K562 (cell line): ENCODE results near the gene SELENOO. TPM values are rescaled to one million over a fixed set of nuclear protein-coding genes. Genes with fewer than 3 reads are reported as not detected.

ENCODE experiments used
- ATAC-seq: fragments of 200-7000 bp; cut with Tn5 transposase; 3 replicates; pipeline ENCODE4 v1.9.1; 2020; ENCODE audit warnings: moderate library complexity
- BruUV-seq: library from RNA; stranded (reverse); fragments of 400-500 nt; replicated peaks from 2 replicates; lab custom pipeline; 2021; lab: Mats Ljungman, UMichigan
- CTCF ChIA-PET: fragments of 300-600 bp; formaldehyde crosslinking; extraction: SDS; loops from one replicate; lab custom pipeline; 2021; ENCODE audit warnings: low intra/inter-chr PET ratio; lab: Yijun Ruan, JAX
- POLR2A ChIA-PET: fragments of 300-600, 350-650 bp; sonication (Branson Sonifier 250); formaldehyde crosslinking; extraction: SDS; loops from one replicate; lab custom pipeline; 2021; ENCODE audit warnings: antibody characterized with exemption, inconsistent platforms; lab: Yijun Ruan, JAX
- DNase-seq, 4 experiments: peaks; one replicate each; pipeline versions ENCODE4 v3.0.0 to v3.0.0-alpha.2; 2011 to 2018; ENCODE audit warnings: low spot score in 3 of 4, mixed read lengths in 3 of 4; ENCODE audit errors: extremely low read depth in 1 of 4
- FAIRE-seq: peaks from 2 replicates; lab custom pipeline; 2011; peaks lifted over from hg19 to GRCh38; lab: Jason Lieb, UNC
- H2AFZ ChIP-seq: 2 replicates; pipeline ENCODE4 v1.6.0; 2011; ENCODE audit warnings: low read depth, low read length, control low read depth, inconsistent platforms
- H3K27ac ChIP-seq: fragments of 200-600 bp; 3 replicates; pipeline ENCODE4 v1.8.0; 2011; ENCODE audit warnings: low read depth, mild to moderate bottlenecking, control low read depth, inconsistent platforms, low read length, moderate library complexity, mixed read lengths; ENCODE audit errors: extremely low read depth
- H3K27me3 ChIP-seq, 2 experiments: fragments of 300-600 bp in 1 of 2; 2 replicates in 1 of 2; 3 replicates in 1 of 2; pipeline versions ENCODE4 v1.6.0 to v1.8.0; 2011; ENCODE audit warnings: inconsistent platforms in 2 of 2, low read length in 2 of 2, mild to moderate bottlenecking in 1 of 2, mixed read lengths in 1 of 2, moderate library complexity in 1 of 2; ENCODE audit not compliant: control insufficient read depth in 2 of 2, insufficient read depth in 2 of 2
- H3K36me3 ChIP-seq: fragments of 300-600 bp; 3 replicates; pipeline ENCODE4 v1.8.0; 2011; ENCODE audit warnings: mild to moderate bottlenecking, low read length, inconsistent platforms; ENCODE audit not compliant: control insufficient read depth, insufficient read depth
- H3K4me1 ChIP-seq, 2 experiments: fragments of 200-600 bp in 1 of 2; replicated peaks in 1 of 2; 2 replicates in 1 of 2; 3 replicates in 1 of 2; pipeline versions ENCODE4 v1.5.1 to v1.8.0; 2011; ENCODE audit warnings: inconsistent platforms in 2 of 2, low read length in 2 of 2, mild to moderate bottlenecking in 1 of 2, mixed read lengths in 1 of 2, moderate library complexity in 1 of 2; ENCODE audit not compliant: control insufficient read depth in 2 of 2, insufficient read depth in 2 of 2
- H3K4me2 ChIP-seq: 2 replicates; pipeline ENCODE4 v1.6.1; 2011; ENCODE audit warnings: low read length, control low read depth, inconsistent platforms, mixed read lengths; ENCODE audit not compliant: insufficient read depth
- H3K4me3 ChIP-seq: fragments of 200-600 bp; sonication (generic), shearing (Covaris generic); 2 replicates; pipeline ENCODE4 v1.5.1; 2016; ENCODE audit warnings: control low read depth, inconsistent platforms
- H3K79me2 ChIP-seq: fragments of 200-600 bp; 3 replicates; pipeline ENCODE4 v1.8.0; 2011; ENCODE audit warnings: low read length, inconsistent platforms; ENCODE audit not compliant: control insufficient read depth, insufficient read depth
- H3K9ac ChIP-seq, 2 experiments: 2 replicates each; pipeline versions ENCODE4 v1.6.0 to v1.6.1; 2011; ENCODE audit warnings: low read depth in 2 of 2, low read length in 2 of 2, control low read depth in 1 of 2, inconsistent platforms in 1 of 2, mild to moderate bottlenecking in 1 of 2, mixed read lengths in 1 of 2; ENCODE audit not compliant: insufficient read depth in 1 of 2
- H3K9me1 ChIP-seq: one replicate; pipeline ENCODE4 v1.6.0; 2011; ENCODE audit warnings: inconsistent platforms, mild to moderate bottlenecking, low read length, moderate library complexity; ENCODE audit not compliant: control insufficient read depth, insufficient read depth
- H3K9me3 ChIP-seq: replicated peaks from 2 replicates; pipeline ENCODE4 v1.5.1; 2011; ENCODE audit warnings: low read depth, low read length, inconsistent platforms; ENCODE audit not compliant: control insufficient read depth, insufficient read depth
- H4K20me1 ChIP-seq: replicated peaks from 2 replicates; pipeline ENCODE4 v1.6.1; 2011; ENCODE audit warnings: low read length, inconsistent platforms, mixed read lengths; ENCODE audit not compliant: control insufficient read depth, insufficient read depth
- C11orf30 ChIP-seq: fragments of 450-650 bp; IDR thresholded peaks from 2 replicates; pipeline ENCODE4 v1.6.1; 2016; ENCODE audit warnings: low read depth, mild to moderate bottlenecking
- DIDO1 ChIP-seq: fragments of 450-650 bp; IDR thresholded peaks from 2 replicates; pipeline ENCODE4 v1.6.1; 2016; ENCODE audit warnings: low read depth, missing biosample characterization, missing genetic modification characterization
- E2F3 ChIP-seq: fragments of 250-450 bp; sonication (Bioruptor Pico); IDR thresholded peaks from 2 replicates; pipeline ENCODE4 v1.4.0; 2020; ENCODE audit warnings: mild to moderate bottlenecking
- ETV5 ChIP-seq: sonication (generic); formaldehyde crosslinking; IDR thresholded peaks from 2 replicates; pipeline ENCODE4 v1.4.0; 2020; ENCODE audit warnings: low read depth, mild to moderate bottlenecking, missing genetic modification reagents
- FOXP1 ChIP-seq: sonication (generic); formaldehyde crosslinking; IDR thresholded peaks from 2 replicates; pipeline ENCODE4 v1.8.0; 2022; ENCODE audit warnings: mild to moderate bottlenecking, missing genetic modification reagents
- HLTF ChIP-seq: fragments of 450-650 bp; IDR thresholded peaks from 2 replicates; pipeline ENCODE4 v1.6.1; 2016
- HNRNPL ChIP-seq: fragments of 200-400 bp; formaldehyde crosslinking; IDR thresholded peaks from 2 replicates; pipeline ENCODE4 v1.6.1; 2017; ENCODE audit warnings: low read depth, mild to moderate bottlenecking, low read length
- KAT8 ChIP-seq: fragments of 450-650 bp; IDR thresholded peaks from 2 replicates; pipeline ENCODE4 v1.6.1; 2016; ENCODE audit warnings: low read depth, mild to moderate bottlenecking
- MYC ChIP-seq, 2 experiments: fragments of 250-450 bp in 1 of 2; sonication (Bioruptor Pico) in 1 of 2; IDR thresholded peaks; 2 replicates each; pipeline versions ENCODE4 v1.5.1 to v1.6.1; 2012 to 2021; ENCODE audit warnings: low read depth in 2 of 2, borderline replicate concordance in 1 of 2, improper control_type of control experiment in 1 of 2, low read length in 1 of 2, mild to moderate bottlenecking in 1 of 2, moderate library complexity in 1 of 2
- NBN ChIP-seq: fragments of 450-650 bp; IDR thresholded peaks from 2 replicates; pipeline ENCODE4 v1.6.1; 2016; ENCODE audit warnings: low read depth, mild to moderate bottlenecking
- NFATC3 ChIP-seq: fragments of 450-650 bp; IDR thresholded peaks from 2 replicates; pipeline ENCODE4 v1.6.1; 2017; ENCODE audit warnings: mild to moderate bottlenecking
- NR2C2 ChIP-seq, 2 experiments: fragments of 200-800 bp in 1 of 2; sonication (Bioruptor generic) in 1 of 2; sonication (generic) in 1 of 2; formaldehyde crosslinking in 1 of 2; IDR thresholded peaks; 2 replicates each; pipeline versions ENCODE4 v1.6.1 to v1.8.0; 2016 to 2022; ENCODE audit warnings: mild to moderate bottlenecking in 1 of 2, missing compliant biosample characterization in 1 of 2, missing genetic modification characterization in 1 of 2, missing genetic modification reagents in 1 of 2
- NRF1 ChIP-seq, 2 experiments: fragments of 450-650 bp; IDR thresholded peaks in 1 of 2; conservative IDR thresholded peaks in 1 of 2; 2 replicates each; pipeline ENCODE4 v1.6.1; 2014; ENCODE audit warnings: mild to moderate bottlenecking in 2 of 2
- PPARD ChIP-seq: fragments of 250-450 bp; sonication (Bioruptor Pico); IDR thresholded peaks from 2 replicates; pipeline ENCODE4 v1.8.0; 2022; ENCODE audit warnings: inconsistent platforms, mild to moderate bottlenecking, moderate library complexity
- RBFOX2 ChIP-seq: fragments of 200-400 bp; formaldehyde crosslinking; IDR thresholded peaks from 2 replicates; pipeline ENCODE4 v1.6.1; 2017; ENCODE audit warnings: low read depth, mild to moderate bottlenecking, low read length, moderate library complexity
- RBM34 ChIP-seq: fragments of 200-400 bp; formaldehyde crosslinking; IDR thresholded peaks from 2 replicates; pipeline ENCODE4 v1.6.1; 2018; ENCODE audit warnings: low read length, borderline replicate concordance; ENCODE audit not compliant: insufficient read depth
- TRIM24 ChIP-seq, 2 experiments: fragments of 450-650 bp; IDR thresholded peaks; 2 replicates each; pipeline ENCODE4 v1.6.1; 2016
- ZFX ChIP-seq: sonication (generic); formaldehyde crosslinking; IDR thresholded peaks from 2 replicates; pipeline ENCODE4 v1.8.0; 2022; ENCODE audit warnings: mild to moderate bottlenecking, missing genetic modification reagents, moderate library complexity
- WGBS: fragments of 100-300 bp; shearing (Covaris generic); methylation state at CpG from one replicate; pipeline ENCODE4 v1.1.6; 2016; ENCODE audit warnings: low coverage, mixed read lengths; ENCODE audit not compliant: insufficient coverage; ENCODE audit errors: missing lambda C conversion rate; 5-methylcytosine and 5-hydroxymethylcytosine counted together
- in situ Hi-C: fragments of 300-500 bp; cut with MboI; formaldehyde crosslinking; loops from 4 replicates; pipeline ENCODE4 v1.15.0; 2018; ENCODE audit warnings: inconsistent platforms, mixed read lengths
- intact Hi-C: fragments of 100-400 bp; cut with micrococcal nuclease; formaldehyde crosslinking; loops from 2 replicates; pipeline ENCODE4 v1.14.2; 2022
- polyA plus RNA-seq, 8 experiments: library from polyadenylated mRNA; depleted of rRNA in 4 of 8; stranded (reverse) in 5 of 8; unstranded in 3 of 8; fragments of >200 nt; fragmentation: Nextera tagmentation in 2 of 8; fragmentation: Illumina TruSeq in 1 of 8; extraction: Ambion mirVana in 2 of 8; extraction: Trizol in 1 of 8; gene quantifications; 2 replicates each; pipeline versions ENCODE4 v1.2.1 to v1.2.3, GENCODE V29; 2011 to 2014; ENCODE audit warnings: inconsistent platforms in 1 of 8, missing spikeins in 1 of 8
- total RNA-seq, 7 experiments: library from RNA; depleted of rRNA in 6 of 7; stranded (reverse); fragments of >200 nt in 6 of 7; fragmentation: Illumina TruSeq in 2 of 7; extraction: Trizol in 2 of 7; gene quantifications; 2 replicates each; pipeline versions ENCODE4 v1.2.1 to v1.2.3, GENCODE V29; 2011 to 2021; ENCODE audit warnings: low replicate concordance in 1 of 7
- TF ChIP-seq, protein P1 (sequence below): fragments of 250-450 bp; sonication (Bioruptor Pico); IDR thresholded peaks from 2 replicates; pipeline ENCODE4 v1.5.0; 2020; ENCODE audit warnings: mild to moderate bottlenecking

The SELENOO gene
- total and polyA plus RNA-seq, 9 of the 15 experiments (the other 6 are each of a cell fraction or from before 2014, with no cell fraction given): 0.37 to 24.9 (median 8.3) TPM

- H3K27me3 ChIP-seq: no peaks in the 10 kb centered on the region
- no peak for TF ChIP-seq C11orf30
- TF ChIP-seq ETV5 (CRISPR knock-in tag): no peak
- TF ChIP-seq NFATC3: no peak
- TF ChIP-seq E2F3 (CRISPR knock-in tag): no peak
- TF ChIP-seq KAT8: no peak
- no peak for TF ChIP-seq PPARD (CRISPR knock-in tag)
- TF ChIP-seq TRIM24 (IDR thresholded peaks at IDR 0.05): no peak
- TF ChIP-seq NBN: no peak
- TF ChIP-seq NR2C2 (CRISPR knock-in tag; IDR thresholded peaks at IDR 0.05): no peak
- no peak for TF ChIP-seq NR2C2 (tag; IDR thresholded peaks at IDR 0.05)
- TF ChIP-seq DIDO1: no peak
- TF ChIP-seq, protein P1, sequence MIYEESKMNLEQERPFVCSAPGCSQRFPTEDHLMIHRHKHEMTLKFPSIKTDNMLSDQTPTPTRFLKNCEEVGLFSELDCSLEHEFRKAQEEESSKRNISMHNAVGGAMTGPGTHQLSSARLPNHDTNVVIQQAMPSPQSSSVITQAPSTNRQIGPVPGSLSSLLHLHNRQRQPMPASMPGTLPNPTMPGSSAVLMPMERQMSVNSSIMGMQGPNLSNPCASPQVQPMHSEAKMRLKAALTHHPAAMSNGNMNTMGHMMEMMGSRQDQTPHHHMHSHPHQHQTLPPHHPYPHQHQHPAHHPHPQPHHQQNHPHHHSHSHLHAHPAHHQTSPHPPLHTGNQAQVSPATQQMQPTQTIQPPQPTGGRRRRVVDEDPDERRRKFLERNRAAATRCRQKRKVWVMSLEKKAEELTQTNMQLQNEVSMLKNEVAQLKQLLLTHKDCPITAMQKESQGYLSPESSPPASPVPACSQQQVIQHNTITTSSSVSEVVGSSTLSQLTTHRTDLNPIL (CRISPR knock-in tag): no peak
- no peak for TF ChIP-seq ZFX (CRISPR knock-in tag)
- TF ChIP-seq FOXP1: no peak
- TF ChIP-seq HLTF: no peak
- TF ChIP-seq NRF1 (conservative IDR thresholded peaks at IDR 0.05 in 1 of 2, IDR thresholded peaks at IDR 0.05 in 1 of 2): no peak
- no peak for TF ChIP-seq HNRNPL
- no peak for TF ChIP-seq MYC (IDR thresholded peaks at IDR 0.05; ENCODE audit: low read depth, low read length)
- no peak for TF ChIP-seq MYC (CRISPR knock-in tag; IDR thresholded peaks at IDR 0.05; ENCODE audit: borderline replicate concordance, low read depth)
- TF ChIP-seq RBFOX2: no peak
- no peak for TF ChIP-seq RBM34
- in situ Hi-C loops: no loop called here
- H3K4me1 ChIP-seq: peaks cover 0 to 33% of the 10 kb centered on the region in 2 experiments; a peak in 3 of 5 replicates
- ATAC-seq: no peak
- peaks cover 86% of the 10 kb centered on the region; the same call in 2 of the 3 replicates for H3K36me3 ChIP-seq
- H3K9me3 ChIP-seq: 0 out of 2 replicates have a peak, but pooled peaks cover 1% of the 10 kb centered on the region
- no TSS peak for BruUV-seq
- no peak for DNase-seq
- no peaks in the 10 kb centered on the region for H3K79me2 ChIP-seq
- no peak overlapping the region for H3K9ac ChIP-seq
- POLR2A ChIA-PET: no interaction called here
- FAIRE-seq: no peak
- CTCF ChIA-PET: no interaction called here
- 95% methylated on average over 12 of the region's 19 CpGs for WGBS
- intact Hi-C loops: no loop called here
- H4K20me1 ChIP-seq: no peaks in the 10 kb centered on the region
- no peak overlapping the region for H2AFZ ChIP-seq
- no peak overlapping the region for H3K4me3 ChIP-seq
- no peaks in the 10 kb centered on the region for H3K9me1 ChIP-seq
- no peak overlapping the region for H3K27ac ChIP-seq
- H3K4me2 ChIP-seq: no peak overlapping the region
These were observed 20.8 kb downstream of the SELENOO start for GRCh38 chr22:50221410-50222300.
